ENCODE data around the gene COPS4.
"Not testable (repeated sequence)": the region's sequence is repeated elsewhere in the genome, so short reads cannot be mapped to it uniquely, and the experiment has no call there.

The COPS4 gene

GRCh38 chr4:83024233-83024632 lies 10.8 kb upstream of the COPS4 start:
- no peak for DNase-seq

DNA sequence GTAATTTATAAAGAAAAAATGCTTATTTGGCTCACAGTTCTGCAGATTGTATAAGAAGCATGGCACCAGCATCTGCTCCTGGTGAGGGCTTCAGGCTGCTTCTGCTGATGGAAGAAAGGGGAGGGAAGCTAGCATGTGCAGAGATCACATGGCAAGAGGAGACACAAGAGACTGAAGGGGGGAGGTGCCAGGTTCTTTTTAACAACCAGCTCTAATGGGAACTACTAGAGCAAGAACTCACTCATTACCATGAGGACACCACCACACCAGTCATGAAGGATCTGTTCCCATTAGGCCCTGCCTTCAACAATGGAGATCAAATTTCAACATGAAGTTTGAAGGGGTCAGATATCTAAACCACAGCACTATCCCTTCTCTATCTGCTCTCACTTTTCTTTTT lies 9.4 kb upstream of the COPS4 start:
- no peak for DNase-seq

DNA sequence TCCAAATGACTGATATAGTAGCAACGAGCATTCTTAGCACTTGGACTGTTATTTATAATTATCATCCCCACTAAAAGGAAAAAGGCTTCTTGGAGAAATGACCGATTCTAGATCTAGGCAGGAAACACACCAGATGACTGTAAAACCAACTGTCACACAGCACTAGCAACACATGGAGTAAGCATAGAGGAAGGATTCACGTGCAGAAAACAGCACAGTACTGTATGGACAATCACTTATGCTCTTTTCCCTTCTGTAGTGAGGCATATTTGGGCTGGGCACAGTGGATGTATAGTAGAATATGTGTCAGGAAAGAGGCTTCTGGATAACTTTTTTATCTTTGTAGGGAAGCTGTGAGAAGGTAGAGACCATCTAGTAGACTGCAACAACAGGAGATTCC lies 6.0 kb upstream of the COPS4 start:
- DNase-seq: no peak

DNA sequence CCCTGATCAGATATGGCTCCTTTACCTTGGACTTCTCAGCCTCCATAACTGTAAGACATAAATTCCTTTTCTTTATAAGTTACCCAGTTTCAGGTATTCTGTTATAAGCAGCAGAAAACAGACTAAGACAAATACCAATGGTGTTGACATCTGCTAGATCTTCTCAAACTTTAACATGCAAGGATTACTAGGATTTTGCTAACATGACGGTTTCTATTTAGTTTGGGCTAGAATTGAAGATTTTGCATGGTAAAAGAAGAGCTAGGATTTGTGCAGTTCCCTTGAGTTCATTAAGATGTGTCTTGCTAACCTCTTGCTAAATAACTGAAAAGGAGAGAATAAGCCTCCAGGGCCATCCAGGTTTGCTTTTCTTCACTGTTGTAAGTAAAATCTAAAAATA lies 5.3 kb upstream of the COPS4 start:
- no peak for DNase-seq

DNA sequence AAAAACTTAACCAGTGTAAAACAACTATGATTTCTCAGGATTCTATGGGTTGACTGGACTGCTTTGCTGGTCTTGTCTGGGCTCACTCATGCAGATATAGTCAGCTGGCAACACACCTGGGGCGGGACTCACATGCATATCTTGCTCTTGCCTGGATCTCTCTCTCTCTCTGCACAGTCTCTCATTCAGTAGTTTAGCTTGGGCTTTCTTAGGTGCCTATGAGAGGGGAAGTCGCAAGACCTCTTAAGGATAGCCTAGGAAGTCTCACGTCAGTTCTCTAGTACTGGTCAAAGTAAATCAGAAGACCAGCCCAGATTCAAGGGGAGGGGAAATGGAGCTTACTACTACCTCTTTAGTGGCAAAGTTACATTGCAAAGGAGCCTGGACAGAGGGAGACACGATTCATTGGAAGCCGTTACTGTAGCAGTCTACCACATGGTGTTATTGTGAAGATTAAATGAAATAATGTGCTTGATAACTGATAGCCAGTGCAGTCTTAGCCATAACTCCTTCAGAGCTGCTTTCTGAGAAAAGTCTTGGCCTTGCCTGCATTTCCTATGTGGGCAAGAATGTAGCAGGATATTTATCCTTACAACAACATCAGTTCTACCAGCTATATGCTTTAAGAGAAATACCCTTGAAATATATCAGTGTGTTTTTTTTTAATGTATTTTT lies 2.1 kb downstream of the COPS4 start:
- DNase-seq: no peak

GRCh38 chr4:83040269-83040668 lies 5.3 kb downstream of the COPS4 start:
- no peak for DNase-seq

GRCh38 chr4:83043157-83043556 lies 8.2 kb downstream of the COPS4 start:
- not testable (repeated sequence) for DNase-seq

DNA sequence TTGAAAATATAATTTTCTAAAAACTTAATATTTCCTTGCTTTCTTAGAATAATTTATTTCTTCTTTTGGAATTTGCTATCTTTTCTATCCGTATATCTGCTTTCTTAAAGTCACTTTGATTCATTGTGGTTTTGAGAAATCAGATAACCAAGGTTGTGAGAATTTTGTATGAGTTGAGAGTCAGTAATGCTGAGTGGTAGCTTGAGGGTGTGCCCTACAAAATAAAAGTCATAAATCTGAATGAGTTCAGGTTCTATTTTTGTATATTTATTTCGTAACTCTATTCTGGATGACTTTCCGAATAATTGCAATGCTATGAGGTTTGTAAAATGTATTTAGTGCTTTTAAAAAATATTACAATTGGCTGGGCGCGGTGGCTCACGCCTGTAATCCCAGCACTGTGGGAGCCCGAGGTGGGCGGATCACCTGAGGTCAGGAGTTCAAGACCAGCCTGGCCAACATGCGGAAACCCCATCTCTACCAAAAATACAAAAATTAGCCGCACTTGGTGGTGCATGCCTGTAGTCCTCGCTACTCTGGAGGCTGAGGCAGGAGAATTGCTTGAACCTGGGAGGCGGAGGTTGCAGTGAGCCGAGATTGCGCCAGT lies 8.9 kb downstream of the COPS4 start:
- peak; percentile 74 for DNase-seq

GRCh38 chr4:83046693-83047473 lies 11.9 kb downstream of the COPS4 start:
- DNase-seq: no peak

GRCh38 chr4:83048781-83049180 lies 13.8 kb downstream of the COPS4 start:
- not testable (repeated sequence) for DNase-seq

- DNase-seq: peak; percentile 28
These were observed 19.9 kb downstream of the COPS4 start for GRCh38 chr4:83054928-83055327.

- no peak for DNase-seq
These were observed 27.8 kb downstream of the COPS4 start for GRCh38 chr4:83062739-83063138.

DNA sequence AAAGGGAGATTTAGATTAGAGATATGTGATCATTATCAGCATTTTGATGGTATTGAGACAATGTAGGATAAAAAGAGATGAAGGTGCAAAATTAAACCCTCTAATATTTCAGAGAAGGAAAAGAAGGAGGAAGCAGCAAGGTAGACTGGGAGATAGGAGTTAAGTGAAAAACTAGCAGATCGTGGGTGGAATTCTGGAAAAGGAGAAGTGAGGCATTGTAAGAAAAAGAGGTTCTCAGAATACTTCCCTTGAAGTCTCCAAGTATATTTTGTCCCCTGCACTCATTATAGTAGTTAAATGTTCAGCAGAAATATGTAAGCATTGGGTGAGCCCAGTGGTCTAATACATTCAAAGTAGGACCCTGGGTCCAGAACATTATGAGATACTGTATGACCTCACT lies 30.3 kb downstream of the COPS4 start:
- DNase-seq: no peak

- DNase-seq: no peak
These were observed 32.2 kb downstream of the COPS4 start for GRCh38 chr4:83067058-83067639.

DNA sequence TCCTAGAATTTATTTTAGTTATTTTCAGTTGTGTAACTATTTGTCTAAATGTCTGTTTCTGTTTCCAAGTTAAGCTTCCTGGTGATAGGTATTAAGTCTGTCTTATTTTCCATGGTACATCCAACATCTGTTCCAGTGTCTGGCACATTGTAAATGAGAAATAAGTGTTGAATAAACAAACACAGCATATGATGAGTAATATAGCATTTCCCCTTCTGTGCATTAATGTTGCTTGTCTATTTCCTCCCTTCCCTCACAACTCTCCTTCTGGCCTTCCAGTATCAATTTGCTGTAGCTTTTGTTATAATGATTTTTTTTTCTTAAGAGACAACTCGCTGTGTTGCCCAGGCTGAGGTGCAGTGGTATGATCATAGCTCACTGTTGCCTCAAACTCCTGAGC lies 36.1 kb downstream of the COPS4 start:
- peak; percentile 49 for DNase-seq

DNA sequence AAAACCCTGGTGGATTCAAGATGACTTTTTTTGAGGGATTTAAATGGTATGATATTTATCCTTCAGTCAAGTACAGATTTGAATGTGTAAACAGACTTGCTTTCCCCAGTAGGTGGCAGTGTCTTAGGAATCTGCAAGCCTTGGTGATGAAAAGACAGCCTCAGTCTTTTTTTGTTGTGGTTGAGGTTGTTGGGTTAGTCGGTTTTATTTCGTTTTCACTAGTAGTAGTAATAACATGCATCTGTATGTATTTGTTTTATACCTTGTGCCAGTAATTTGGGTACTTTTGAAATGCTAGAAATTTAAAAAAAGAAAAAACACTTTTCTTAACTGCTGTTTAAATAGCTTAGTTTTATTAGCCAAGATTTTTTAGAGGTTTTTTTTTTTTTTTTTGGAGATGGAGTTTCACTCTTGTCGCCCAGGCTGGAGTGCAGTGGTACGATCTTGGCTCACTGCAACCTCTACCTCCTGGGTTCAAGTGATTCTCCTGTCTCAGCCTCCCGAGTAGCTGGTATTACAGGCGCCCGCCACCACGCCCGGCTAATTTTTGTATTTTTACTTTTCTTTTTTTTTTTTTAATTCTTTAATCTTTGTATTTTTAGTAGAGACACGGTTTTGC lies 39.2 kb downstream of the COPS4 start:
- DNase-seq: peak; percentile 76

GRCh38 chr4:83074783-83075182 lies 39.8 kb downstream of the COPS4 start:
- DNase-seq: peak; percentile 4

DNA sequence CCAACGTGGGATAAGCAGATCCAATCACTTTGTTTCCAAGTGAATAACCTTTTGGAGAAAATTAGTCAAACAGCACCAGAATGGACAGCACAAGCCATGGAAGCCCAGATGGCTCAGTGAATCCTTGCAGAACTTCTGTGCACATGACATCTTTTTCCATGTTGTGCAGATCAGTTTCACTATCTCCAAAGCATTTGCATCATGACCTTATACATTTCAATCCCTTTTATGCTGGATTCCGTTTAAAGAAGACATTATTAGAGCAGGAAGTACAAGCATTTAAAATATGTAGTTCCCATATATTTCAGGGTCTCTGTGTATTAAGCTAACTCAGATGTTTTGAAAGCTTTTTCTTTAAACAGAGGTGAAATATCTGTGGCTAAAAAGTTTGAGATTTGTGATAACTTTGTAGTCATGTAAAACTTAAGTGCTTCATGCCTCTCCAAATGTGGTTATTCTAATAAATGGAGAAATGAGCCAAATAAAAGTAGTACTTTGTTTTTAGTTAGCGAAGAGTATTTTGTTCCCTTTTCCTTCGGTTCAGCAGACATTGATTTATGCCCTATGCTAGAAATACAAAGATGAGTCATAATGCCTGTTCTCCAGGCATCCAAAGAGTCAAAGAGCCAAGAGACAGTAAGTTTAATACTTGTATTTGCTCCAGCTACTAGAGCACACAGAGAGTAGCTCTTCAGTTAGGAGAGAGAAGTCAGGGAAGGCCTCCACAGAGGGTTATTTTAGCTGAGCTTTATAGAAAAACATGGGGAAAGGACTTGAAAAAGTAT lies 40.5 kb downstream of the COPS4 start:
- DNase-seq: peak; percentile 75

- DNase-seq: no peak
These were observed 45.6 kb downstream of the COPS4 start for GRCh38 chr4:83080561-83080960.

DNA sequence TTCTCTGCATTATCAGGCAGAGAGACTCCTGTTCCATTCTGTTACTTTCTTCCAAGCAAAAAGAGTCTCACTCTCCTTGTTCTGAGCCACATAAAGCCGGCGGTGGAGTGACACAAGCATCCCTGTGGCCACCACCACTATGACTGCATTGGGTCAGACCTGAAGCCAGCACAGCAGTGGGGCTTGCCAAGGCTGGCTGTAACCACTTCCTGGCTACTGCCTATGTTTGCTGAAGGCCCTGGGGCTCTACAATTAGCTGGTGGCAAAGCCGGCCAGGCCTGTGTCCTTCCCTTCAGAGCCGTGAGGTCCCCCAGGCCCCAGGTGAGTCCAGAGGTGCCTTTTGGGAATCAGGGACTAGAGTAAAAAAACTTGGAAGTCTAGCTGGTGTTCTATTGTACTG lies 47.8 kb downstream of the COPS4 start:
- DNase-seq: peak; percentile 56

DNA sequence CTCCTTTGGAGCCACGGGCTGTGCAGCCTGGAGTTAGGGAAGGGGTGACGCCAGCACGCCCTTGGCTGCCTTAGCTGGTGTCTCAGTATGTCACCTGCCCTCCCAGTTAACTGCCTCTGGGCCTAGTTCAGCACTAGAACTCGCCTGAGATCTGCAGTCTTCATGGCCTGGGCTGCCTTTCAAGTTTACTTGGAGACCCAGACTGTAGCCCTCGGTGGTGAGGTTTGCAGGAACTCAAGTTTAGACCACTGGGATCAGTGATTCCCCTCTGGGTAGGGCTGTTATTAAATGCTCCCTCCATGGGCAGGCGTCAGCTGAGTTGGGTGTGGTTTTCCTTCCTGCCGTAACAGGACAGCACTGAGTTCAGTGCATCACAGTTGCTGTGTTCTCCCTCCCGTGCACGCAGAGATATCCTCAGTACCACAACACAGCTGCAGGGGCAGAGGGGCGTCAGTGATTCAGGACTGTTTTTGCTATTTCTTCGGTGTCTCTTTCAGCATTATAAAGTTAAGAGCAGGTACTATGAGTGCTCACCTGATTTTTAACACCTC lies 49.0 kb downstream of the COPS4 start:
- no peak for DNase-seq

DNA sequence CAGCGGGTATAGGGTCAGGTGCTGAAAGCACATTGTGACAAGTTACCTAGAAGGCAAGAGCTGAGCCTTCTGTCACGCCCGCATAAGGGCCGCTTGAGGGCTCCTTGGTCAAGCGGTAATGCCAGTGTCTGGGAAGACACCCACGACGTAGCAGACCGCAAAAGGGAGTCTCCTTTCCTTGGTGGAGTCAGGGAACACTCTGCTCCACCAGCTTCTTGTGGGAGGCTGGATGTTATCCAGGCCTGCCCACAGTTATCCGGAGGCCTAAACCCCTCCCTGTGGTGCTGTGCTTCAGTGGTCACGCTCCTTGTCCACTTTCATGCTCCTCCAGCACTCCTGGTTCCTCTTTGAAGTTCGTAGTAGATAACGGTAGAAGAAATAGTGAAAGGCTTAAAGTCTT lies 50.0 kb downstream of the COPS4 start:
- not testable (repeated sequence) for DNase-seq

All from EL (cell line).